ENCODE measurements around the gene RNF157.
"Not testable (repeated sequence)": the region's sequence is repeated elsewhere in the genome, so short reads cannot be mapped to it uniquely, and the experiment has no call there.

The RNF157 gene

DNA sequence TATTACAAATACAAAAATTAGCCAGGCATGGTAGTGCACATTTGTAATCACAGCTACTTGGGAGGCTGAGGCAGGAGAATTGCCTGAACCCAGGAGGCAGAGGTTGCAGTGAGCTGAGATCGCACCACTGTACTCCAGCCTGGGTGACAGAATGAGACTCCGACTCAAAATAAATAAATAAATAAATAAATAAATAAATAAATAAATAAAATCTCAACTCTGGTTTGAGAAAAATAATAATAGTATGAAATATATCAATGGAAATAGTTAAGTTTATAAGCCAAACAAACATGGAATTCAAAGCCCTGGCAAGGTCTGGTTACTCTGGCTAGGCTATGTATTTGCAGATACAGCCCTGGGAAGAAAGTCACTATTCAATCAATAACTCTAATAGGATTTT, 53.5 kb downstream of the RNF157 start:
- not testable (repeated sequence) for DNase-seq

DNA sequence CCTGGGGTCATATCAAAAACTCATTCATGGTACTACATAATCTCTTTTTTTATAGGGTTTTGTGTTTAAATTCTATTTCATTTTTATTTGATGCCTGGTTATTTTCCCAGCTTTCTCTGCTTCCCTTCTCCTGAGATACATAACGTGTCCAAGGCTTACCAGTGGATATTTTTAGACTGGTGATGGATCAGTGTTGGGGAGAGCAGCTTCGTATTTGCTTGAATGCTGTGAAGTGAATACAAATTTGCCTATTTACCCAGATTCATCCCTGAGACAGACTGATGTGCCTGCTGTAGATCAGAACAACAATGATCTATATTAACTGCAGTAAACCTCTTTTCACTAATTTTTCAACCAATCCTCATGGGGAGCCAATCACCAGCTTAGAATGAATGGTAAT, 56.0 kb downstream of the RNF157 start:
- DNase-seq = no peak

DNA sequence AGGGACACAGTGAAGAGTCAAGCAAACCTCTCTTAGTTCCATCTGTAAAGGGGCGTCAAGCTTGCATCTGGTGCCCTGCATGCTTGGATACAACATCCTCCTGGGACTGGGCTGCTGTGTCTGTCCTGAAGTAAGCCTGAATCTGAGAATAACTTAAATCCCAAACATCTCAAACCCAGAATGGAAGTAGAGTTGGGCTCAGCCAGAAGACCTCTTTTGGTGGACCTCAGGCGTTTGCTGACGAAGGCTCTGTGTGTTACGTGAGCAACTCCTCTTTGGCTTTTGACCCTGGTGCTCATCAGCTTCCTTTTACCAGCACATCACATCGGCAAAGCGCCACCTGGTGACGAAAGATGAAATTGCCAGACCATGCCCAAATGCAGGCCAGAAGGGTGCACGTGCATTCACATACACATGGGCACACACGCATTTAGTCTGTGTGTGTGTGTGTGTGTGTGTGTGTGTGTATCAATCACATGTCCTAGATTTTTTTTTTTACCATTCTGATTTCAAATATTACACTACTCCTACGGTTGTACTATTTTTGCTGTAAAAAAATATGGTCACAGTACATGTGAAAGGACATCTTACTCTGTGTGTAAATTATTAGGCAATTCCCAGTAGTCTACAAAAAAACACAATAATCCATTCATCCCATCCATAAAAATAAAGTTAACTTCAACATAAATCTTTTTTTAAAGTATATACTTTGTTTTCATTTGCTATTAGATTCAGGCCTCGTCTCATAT, 58.1 kb downstream of the RNF157 start:
- DNase-seq = peak; percentile 94

DNA sequence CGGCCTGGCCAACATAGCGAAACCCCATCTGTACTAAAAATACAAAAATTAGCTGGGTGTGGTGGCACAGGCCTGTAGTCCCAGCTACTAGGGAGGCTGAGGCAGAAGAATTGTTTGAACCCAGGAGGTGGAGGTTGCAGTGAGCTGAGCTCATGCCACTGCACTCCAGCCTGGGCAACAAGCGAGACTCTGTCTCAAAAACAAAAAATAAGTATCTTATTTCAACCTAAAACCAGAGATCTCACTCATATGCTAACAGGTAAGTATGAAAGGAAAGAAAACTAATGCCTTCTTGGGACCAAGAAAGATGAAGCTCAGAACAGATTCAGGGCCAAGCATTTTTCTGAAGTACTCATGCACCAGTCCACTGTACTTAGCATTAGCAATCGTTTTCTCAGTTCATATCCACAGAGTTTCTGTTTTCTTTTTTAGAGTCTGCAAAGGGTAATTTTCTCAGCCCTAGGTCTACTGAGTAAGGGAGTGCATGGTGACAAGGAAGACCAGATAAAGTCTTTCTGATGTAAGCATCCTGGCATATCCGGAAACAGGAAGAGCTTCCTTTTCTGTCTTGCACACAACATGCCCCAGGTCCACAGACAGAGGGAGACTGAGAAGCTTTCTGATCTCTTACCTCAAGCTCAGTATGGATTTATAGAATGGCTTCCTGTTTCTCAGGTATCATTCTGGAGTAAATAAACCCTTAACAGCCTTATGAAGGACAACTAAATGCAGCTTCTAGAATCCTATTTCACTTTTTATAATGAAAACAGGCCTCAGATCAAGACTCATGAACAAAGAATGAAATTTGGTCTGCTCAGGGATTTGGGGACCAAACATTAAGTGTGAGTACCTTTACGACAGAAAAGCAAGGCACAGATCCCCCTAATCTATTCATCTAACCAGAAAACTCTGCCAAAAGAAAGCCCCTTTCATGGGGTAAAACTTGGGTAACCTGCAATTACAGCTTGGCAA, 60.5 kb downstream of the RNF157 start:
- peak; percentile 70 for DNase-seq

DNA sequence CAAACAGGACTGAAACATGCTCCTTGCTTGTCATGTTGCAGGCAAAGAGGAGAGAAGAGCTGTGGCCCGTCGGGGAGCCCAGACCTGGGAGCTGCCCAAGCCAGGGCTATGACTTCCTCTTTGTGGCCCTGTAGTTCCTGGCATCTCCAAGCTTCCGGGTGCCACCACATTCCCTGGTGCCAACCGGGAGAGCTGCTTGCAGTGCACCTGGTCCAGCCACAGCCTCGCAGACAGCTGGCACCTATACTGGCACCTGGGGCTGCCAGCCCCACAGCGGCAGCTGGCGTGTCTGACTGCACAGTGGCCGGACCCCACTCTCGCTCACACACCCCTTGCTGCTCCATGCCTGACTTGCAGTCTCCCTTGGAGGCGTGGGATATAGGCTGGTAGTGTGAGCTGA, 62.2 kb downstream of the RNF157 start:
- DNase-seq = no peak

DNA sequence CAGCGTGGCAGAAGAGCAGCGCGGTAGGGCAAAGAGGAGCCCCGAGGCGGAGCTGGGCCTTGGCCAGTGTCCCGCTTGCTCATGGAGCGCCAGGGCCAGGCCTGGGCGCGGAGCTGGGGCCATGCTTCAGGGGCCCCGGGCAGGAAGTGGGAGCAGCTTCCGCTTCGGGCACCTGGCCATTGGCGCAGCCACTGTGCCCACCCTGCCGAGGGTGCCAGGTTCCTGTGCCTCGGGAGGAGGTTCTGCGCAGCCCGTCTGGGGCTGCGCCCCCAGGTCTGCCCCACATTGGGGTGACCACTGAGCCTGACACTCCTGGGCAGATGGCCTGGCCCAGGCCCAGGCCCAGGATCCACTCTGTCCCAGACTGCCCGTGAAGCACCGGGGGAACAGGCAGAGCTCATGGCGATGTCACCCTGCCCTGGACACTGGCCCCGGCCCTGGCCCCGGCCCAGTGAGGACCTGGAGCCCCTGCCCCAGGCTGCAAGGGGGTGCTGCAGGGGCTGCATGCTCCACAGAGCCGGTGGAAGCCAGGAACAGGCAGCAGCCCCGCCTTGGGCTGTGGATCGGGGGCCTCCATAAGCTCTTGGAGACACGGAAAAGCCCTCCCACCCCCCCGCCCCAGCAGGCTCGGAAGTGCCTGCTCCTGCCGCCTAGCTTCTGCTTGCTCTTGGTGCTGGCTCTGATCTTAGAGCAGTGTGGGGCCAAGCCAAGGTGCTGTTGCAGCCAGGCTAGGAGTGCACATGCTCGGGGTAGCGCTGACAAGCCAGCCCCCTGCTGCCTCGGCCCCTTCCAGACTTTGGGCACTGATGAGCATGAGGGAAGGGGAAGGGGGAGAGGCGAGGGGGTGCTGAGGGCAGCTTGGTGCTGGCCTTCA, 63.4 kb downstream of the RNF157 start:
- DNase-seq = no peak

DNA sequence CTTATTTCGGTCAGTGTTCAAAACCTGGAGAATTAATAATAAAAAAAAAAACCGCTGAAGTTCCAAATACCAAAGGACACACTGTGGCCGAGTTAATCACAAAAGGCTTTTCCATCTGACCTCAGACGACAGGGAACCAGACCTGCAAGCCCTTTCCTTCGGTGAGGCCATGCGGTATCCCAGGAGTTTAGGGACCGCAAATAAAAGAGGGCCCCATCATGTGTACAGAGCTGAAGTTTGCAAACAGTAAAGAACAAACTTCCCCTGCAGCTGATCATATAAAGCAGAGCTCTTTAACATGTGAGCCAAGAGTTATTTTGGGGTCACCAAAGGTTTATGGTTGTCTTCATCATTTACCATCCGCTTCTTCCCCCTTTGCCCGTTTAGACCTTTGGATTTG, 66.3 kb downstream of the RNF157 start:
- DNase-seq = no peak

DNA sequence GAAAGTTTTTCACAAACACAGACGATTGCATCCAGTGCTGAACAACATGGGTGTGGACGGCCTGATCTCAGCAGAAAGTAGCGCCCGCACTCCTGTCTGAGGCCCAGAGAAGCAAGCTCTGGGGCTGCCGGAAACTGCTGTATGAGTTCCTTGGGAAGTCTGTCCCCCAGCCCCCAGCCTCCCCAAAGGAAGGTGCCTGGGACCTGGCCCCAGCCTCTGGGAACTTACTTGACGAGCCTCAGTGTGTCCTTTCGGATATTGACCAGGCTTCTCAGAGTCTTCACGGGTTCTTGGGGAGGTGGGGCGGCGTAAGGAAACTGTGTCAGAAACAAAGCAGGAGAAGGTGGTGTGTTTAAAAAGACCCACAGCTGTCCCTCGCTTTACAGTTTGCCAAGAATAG, 66.8 kb downstream of the RNF157 start:
- no peak for DNase-seq

DNA sequence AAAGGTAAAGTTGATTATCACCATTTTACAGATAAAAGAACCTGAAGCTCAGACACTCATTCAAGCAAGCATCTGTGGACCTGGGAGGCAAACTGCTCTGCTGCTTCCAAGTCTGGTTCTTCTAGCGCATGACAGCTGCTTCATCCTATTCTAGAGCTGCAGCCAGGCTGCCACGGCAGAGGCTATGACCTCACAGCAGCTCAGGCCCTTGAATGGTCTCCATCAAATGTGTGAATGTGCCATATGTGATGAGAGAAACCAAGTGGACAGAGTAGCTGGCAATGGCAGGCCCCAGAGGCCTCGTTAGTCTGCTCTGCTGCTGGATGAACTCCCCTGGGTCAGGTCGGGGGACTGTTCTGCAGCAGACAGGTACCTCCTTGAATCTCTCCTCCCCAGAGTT, 68.6 kb downstream of the RNF157 start:
- DNase-seq = no peak

DNA sequence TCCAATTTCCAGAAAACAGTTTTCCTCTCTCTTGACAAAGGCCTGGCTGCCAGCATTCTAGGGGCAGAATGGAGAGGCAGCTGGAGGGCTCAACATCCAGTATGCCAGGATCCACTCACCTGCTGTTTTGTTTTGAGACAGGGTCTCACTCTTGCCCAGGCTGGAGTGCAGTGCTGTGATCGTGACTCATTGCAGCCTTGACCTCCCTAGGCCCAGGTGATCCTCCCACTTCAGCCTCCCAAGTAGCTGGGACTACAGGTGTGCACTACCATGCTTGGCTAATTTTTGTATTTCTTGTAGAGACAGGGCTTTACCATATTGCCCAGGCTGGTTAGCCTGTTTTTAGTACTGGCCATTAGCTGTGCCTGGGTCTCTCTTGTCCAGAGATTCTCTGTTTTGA, 70.2 kb downstream of the RNF157 start:
- DNase-seq = no peak

DNA sequence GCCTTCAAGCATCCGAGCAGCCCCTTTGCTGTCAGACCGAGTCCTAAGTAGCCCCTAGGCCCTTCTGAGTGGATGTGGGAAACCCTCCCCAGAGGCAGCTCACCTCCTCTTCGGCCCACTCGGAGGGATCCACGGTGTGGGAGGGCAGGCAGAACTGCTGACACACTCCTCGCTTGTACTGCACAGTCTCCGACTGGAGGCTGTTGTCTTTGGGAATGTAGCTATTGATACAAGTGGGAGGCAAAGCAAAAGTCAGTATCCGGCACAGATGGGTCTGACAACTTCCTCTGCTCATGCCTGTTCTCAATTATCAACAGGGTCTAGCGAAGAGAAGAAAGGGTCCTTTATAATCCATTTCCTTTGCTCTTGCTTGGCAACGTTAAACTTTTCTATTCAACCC, 73.4 kb downstream of the RNF157 start:
- no peak for DNase-seq

DNA sequence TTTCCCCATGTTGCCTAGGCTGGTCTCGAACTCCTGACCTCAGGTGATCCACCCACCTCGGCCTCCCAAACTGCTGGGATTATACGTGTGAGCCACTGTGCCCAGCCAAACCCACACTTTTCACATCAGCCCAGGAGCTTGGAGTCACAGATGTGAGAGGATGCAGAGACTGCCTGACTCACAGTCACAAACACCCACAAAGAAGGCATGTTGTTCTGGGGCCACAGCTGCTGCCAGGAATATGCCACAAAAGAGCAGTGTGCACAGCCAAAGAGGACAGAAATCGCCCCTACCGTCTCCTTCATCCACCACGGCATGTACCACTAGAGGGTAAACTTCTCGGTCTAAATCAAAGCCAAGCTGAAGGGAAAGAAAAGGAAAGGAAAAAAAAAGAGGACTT, 74.1 kb downstream of the RNF157 start:
- no peak for DNase-seq

DNA sequence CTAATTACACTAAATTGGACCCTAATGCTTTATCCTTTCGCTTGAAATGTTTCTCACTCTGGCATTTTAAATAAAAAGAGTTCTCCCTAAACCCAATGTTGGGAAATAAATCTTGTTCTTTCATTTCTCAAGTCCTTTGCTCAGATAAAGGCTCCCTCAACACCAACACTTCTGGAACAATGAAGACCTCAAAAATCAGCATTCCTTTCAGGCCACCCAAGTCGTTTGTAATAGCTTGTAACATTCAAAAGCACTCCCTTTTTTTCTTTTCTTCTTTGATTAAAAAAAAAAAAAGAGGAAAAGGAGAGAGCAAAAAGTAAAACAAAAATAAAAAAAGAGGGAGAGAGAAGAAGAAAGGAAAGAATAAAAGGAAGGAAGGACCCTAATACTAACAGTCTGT, 76.0 kb downstream of the RNF157 start:
- DNase-seq = no peak

DNA sequence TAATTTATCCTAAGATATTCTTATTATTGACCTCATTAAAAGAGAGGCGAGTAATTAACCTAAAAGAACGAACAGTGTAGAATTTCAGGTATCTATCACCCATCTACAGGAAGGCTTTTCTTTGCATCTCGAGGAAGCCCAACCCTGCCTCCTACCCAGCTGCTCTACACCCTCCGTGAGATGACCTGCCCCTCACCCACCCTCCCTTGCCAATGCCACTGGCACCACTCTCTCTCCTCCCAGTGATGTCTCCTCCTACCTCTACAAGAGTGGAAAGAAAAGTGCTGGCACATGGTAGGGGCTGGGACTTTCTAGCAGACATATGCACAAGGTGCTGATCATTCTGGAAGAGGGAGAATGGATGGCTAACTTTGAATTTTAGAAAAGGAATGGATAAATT, 76.4 kb downstream of the RNF157 start:
- DNase-seq = no peak

DNA sequence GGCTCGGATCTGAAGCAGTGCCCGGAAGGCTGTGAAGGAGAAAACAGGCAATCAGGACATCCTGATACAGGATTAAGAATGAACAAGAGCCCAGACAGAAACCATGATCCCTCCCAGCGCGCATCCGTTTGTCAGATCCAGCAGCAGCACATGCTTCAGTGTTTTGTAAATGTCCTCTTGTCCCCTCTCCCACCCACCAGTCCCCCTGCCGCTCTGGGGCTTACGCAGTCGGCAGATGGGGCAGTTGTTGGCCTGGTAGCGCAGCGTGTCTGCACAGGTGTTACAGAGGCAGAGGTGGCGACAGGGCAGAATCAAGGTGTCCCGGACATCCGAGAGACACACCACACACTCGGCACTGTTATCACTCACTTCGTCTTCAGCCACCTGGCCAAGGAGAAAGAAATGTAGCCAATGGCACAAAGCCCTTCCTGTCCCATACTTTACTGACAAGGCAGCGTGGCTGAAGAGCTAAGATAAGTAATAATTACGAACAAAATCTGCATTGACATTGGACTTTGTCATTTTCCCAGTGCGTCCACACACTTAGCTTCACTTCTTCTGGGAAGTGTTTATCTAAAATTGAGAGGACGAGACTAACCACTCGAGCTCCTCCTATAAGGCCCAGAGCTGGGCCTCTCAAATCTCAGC, 78.5 kb downstream of the RNF157 start:
- DNase-seq = no peak

DNA sequence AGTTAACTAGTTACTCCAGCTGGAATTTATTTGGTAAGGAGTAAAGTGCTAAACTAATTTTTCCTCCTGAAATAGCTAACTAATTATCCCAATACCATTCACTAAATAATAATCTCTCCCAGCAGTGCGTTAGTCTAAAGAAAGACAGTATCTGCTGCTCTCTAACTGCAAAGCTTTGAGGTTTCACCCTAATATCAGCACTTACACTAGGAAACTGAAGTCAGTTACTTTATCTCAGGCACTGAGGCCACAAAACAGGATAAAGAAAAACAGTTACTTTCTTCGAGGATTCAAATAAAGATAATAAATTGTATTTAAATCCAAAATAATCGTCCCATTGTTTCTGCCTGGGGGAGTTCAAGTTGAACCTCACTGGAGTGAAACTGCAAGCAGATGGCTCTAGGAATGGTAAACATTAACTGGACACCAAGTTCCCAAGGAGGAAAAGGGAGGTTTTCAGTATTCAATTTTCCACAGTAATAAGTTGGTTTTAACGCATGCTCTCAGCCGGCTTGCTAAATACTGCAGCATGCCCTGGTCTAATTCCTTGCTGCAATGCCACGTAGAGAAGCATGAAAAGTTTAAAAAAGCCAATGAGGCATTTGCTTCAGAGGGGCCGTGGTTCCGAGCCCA, 79.3 kb downstream of the RNF157 start:
- no peak for DNase-seq

DNA sequence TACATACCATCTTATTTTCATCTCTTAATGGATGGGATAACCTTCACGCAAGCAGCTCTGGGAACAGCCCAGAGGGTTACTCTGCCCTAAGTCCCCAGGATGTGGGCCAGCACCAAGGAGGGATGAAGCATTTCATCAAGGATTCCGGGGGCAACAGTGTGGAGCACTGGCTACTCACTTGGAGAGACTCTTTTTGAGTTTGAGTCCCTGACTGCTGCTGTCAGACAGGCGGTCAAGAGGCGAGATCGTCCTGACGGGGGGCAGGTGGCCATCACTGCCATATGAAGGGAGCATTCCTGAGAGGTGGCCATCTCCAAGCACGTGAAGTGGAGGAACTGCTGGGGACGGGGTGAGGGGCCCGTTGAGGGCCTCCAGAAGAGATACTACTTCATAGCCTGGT, 81.1 kb downstream of the RNF157 start:
- no peak for DNase-seq

DNA sequence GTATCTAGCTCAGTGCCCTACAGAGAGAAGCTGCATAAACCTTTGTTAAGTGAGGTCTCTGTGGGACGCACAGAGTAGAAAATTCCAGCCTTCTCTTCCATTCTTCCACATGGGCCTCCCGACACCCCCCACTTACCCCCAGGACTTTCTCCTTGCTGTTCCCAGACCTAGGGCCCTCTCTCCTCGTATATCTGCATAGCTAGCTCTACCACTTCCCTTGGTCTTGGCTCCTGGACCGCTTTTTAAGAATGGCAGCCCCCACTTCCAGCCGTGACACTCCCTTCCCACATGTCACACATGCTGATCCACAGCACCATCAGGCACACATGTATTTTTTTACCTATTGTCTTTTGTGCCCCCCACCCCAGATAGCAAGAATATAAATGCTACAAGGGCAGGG, 82.5 kb downstream of the RNF157 start:
- no peak for DNase-seq

DNA sequence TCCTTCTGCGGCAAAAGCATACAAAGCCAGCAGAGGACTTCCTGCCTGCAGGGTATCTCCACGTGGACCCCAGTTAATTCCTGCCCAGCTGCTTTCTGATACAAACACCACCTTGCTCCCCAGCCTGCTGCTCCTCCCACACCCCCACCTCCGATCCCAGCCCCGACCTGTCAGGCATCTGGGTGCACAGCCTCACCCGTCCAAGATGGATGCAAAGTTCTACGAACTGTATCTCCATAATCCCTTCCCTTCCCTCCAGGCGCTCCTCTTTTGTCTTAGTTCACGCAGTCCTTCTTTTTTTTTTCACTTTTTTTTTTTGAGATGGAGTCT, 83.7 kb downstream of the RNF157 start:
- DNase-seq = no peak

DNA sequence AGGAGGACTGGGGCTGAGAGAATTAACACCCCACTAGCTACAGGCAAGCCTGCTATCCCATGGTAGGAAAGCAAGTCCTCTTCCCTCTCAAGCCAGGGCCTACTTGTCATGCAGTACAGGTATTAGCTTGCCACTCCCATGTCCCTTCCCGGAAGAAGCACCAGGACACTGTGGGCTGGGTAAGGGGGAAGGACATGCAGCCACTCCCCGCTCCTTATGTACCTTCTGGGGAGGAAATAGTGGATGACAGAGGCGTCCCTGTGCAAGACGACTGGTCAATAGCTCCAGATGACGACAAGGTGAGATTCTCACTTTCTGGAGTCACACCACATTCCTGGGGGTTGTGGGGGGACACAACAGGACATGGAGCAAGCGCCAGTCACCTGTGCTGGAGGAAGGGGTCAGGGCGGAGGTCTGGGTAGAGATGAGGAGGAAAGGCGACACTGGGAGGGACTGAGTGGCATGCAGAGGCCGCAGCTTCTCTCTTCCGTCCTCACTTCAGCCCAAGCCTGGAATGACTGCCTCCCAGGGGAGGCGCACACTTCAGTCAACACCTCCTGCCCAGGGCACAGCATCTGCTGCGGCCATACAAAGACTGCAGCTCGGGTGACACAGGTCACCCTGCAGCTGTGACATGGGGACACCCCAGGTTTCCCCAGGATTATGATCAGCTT, 84.2 kb downstream of the RNF157 start:
- DNase-seq = no peak

DNA sequence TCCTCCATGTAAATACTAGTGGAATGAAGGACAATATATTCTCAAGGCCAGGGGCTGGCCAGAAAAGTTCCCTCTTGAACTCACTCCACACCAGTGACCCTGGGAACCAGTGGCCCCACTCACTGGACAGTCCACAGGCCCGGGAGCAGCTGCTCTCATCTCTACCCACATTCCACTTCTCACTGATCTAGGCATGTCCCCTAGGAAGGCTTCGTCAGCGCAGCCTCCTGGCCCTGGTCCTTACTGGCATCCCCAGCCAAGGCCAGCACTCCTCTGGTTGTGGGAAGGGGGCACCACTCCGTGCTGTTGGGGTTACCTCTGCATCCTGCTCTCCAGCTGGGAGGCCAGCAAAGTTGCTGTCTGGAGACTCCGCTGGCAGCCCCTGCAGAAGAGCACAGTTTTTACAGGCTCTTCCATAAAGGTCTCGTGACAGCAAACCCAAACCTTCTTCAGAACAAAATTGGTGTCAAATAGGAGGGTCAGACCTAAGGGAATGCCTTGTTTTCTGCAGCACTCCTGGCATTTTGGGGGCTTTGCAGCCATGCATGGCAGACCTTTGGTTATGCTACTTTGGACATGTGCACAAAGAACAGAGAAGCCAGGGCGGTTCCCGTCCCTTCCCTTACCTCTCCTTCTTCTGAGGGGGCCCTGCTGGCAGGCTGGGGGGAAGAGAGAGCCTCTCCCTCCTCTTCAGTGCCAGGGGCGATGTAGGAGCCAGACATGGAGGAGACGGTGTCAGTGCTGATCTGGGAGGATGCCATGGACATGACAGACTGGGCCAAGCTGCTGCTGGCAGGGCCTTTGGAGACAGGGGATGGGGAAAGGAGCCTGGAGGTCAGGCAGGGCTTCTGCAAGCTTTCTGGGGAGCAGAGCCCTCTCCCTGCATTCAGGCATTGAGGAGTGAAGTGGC, 85.1 kb downstream of the RNF157 start:
- DNase-seq = no peak

Data from MV-4-11 (cell line).